Loucy (cell line): ENCODE data around the gene KLHL8.

Source experiments
- H2AFZ ChIP-seq: fragments of 200-600 bp; sonication (generic); 2 replicates; pipeline ENCODE4 v1.6.0; 2016; ENCODE audit warnings: antibody characterized with exemption, mild to moderate bottlenecking, low read length, moderate library complexity
- H3F3A ChIP-seq: fragments of 200-600 bp; 2 replicates; pipeline ENCODE4 v1.6.0; 2016; ENCODE audit warnings: antibody characterized with exemption, low read depth, mild to moderate bottlenecking
- H3K27me3 ChIP-seq: fragments of 200-600 bp; sonication (generic); 2 replicates; pipeline ENCODE4 v1.6.1; 2014; ENCODE audit warnings: low read length, mild to moderate bottlenecking; ENCODE audit not compliant: insufficient read depth, poor library complexity, severe bottlenecking
- H3K36me3 ChIP-seq: fragments of 200-600 bp; sonication (generic); 2 replicates; pipeline ENCODE4 v1.6.1; 2016; ENCODE audit warnings: low read length; ENCODE audit not compliant: insufficient read depth
- H3K4me1 ChIP-seq: fragments of 200-600 bp; sonication (generic); 2 replicates; pipeline ENCODE4 v1.5.1; 2014; ENCODE audit warnings: low read length, mild to moderate bottlenecking; ENCODE audit not compliant: insufficient read depth, poor library complexity, severe bottlenecking
- H3K4me2 ChIP-seq: fragments of 200-600 bp; sonication (generic); 2 replicates; pipeline ENCODE4 v1.6.0; 2014; ENCODE audit warnings: antibody characterized with exemption, low read length, low read depth, mild to moderate bottlenecking; ENCODE audit not compliant: poor library complexity, severe bottlenecking
- H3K4me3 ChIP-seq: fragments of 200-600 bp; sonication (generic); 2 replicates; pipeline ENCODE4 v1.5.1; 2014; ENCODE audit warnings: low read length, mild to moderate bottlenecking, mixed read lengths; ENCODE audit not compliant: poor library complexity, severe bottlenecking
- H3K79me2 ChIP-seq: fragments of 200-600 bp; sonication (generic); 2 replicates; pipeline ENCODE4 v1.6.1; 2014; ENCODE audit warnings: low read length; ENCODE audit not compliant: insufficient read depth
- H3K9ac ChIP-seq: fragments of 200-600 bp; sonication (generic); 2 replicates; pipeline ENCODE4 v1.6.0; 2014; ENCODE audit warnings: mild to moderate bottlenecking, low read depth, low read length, moderate library complexity; ENCODE audit not compliant: poor library complexity, severe bottlenecking
- H3K9me2 ChIP-seq: fragments of 200-600 bp; sonication (generic); replicated peaks from 2 replicates; pipeline ENCODE4 v1.6.1; 2016; ENCODE audit warnings: low read depth, low read length, mixed read lengths
- H3K9me3 ChIP-seq: fragments of 200-600 bp; sonication (generic); 2 replicates; pipeline ENCODE4 v1.6.1; 2014; ENCODE audit warnings: mild to moderate bottlenecking, antibody characterized with exemption, low read length, low read depth; ENCODE audit not compliant: insufficient read depth
- H4K20me1 ChIP-seq: fragments of 200-600 bp; sonication (generic); 2 replicates; pipeline ENCODE4 v1.6.0; 2014; ENCODE audit warnings: antibody characterized with exemption, low read length, mild to moderate bottlenecking; ENCODE audit not compliant: insufficient read depth, poor library complexity, severe bottlenecking
- CTCF ChIP-seq: fragments of 200-600 bp; sonication (generic); conservative IDR thresholded peaks from 2 replicates; pipeline ENCODE4 v1.5.1; 2014; ENCODE audit warnings: mild to moderate bottlenecking, antibody characterized with exemption, low read length
- EZH2phosphoT487 ChIP-seq: fragments of 200-600 bp; IDR thresholded peaks from 2 replicates; pipeline ENCODE4 v1.6.1; 2018; ENCODE audit warnings: antibody characterized with exemption, mild to moderate bottlenecking, moderate library complexity, borderline replicate concordance

Gene KLHL8

GRCh38 chr4:87232216-87232615, 11.8 kb upstream of the KLHL8 start:
- TF ChIP-seq EZH2phosphoT487 (no peak), CTCF (no peak)
- H4K20me1 ChIP-seq: no peaks in the 10 kb centered on the region
- H2AFZ ChIP-seq: no peak overlapping the region
- H3K36me3 ChIP-seq: no peaks in the 10 kb centered on the region
- no peaks in the 10 kb centered on the region for H3K9me3 ChIP-seq
- no peaks in the 10 kb centered on the region for H3K9me2 ChIP-seq
- no peak overlapping the region for H3K4me2 ChIP-seq
- H3K79me2 ChIP-seq: no peaks in the 10 kb centered on the region
- no peak overlapping the region for H3K9ac ChIP-seq
- no peak overlapping the region for H3K4me3 ChIP-seq
- H3K4me1 ChIP-seq: no peaks in the 10 kb centered on the region
- no peaks in the 10 kb centered on the region for H3F3A ChIP-seq
- no peaks in the 10 kb centered on the region for H3K27me3 ChIP-seq

- no peaks in the 10 kb centered on the region for H3K27me3 ChIP-seq
- H3K4me3 ChIP-seq: no peak overlapping the region
- no peaks in the 10 kb centered on the region for H3F3A ChIP-seq
- H3K4me1 ChIP-seq: no peaks in the 10 kb centered on the region
- no peaks in the 10 kb centered on the region for H3K9me3 ChIP-seq
- no peak overlapping the region for H2AFZ ChIP-seq
- H3K36me3 ChIP-seq: no peaks in the 10 kb centered on the region
- no peak overlapping the region for H3K4me2 ChIP-seq
- no peaks in the 10 kb centered on the region for H4K20me1 ChIP-seq
- H3K9me2 ChIP-seq: no peaks in the 10 kb centered on the region
- TF ChIP-seq CTCF (no peak), EZH2phosphoT487 (no peak)
- H3K9ac ChIP-seq: no peak overlapping the region
- H3K79me2 ChIP-seq: no peaks in the 10 kb centered on the region
Measured at GRCh38 chr4:87230806-87231205, 10.4 kb upstream of the KLHL8 start.

- Histone ChIP-seq H2AFZ (no peak overlapping the region), H3K4me1 (no peaks in the 10 kb centered on the region), H3F3A (no peaks in the 10 kb centered on the region), H3K27me3 (no peaks in the 10 kb centered on the region), H4K20me1 (no peaks in the 10 kb centered on the region), H3K9ac (no peak overlapping the region), H3K79me2 (no peaks in the 10 kb centered on the region), H3K36me3 (no peaks in the 10 kb centered on the region), H3K4me2 (no peak overlapping the region), H3K9me3 (no peaks in the 10 kb centered on the region), H3K4me3 (no peak overlapping the region), H3K9me2 (no peaks in the 10 kb centered on the region)
- TF ChIP-seq EZH2phosphoT487: no peak
- TF ChIP-seq CTCF: no peak
Measured at GRCh38 chr4:87229979-87230378, 9.6 kb upstream of the KLHL8 start.
